ENCODE data around the gene TP73.

Gene TP73

DNA sequence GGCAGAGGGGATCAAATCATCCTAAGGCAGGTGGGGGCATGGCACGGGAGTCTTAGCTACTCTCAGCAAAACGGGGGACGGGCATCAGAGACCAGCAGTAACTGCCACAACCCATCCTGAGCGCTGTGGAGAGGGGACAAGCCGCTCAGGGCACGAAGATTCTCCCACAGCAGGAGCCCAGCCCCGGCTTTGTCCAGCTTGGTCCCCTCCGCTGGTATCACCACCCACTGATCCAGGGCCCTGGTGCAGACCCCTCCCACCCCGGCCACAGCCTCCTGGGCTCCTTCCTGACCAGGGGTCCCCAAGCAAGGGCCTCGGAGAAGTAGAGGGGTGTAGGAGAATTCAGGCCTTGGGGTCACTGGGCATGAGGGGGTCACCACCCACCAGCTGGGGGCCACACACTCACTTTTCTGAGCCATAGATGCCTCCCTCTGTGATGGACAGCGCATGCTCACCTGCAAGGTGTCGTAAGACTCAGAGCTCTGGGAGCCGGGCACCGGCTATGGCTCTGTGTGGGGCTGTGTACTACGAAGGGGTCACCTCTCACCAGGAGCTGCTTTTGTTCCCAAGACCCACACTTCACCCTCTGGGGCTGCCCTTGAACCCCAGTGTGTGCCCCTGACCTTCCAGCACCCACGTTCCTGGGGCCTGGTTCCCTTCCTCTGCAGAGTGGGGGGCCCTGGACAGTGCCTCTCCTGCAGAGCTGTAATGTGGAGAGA is 117.9 kb downstream of the TP73 start:
- Mint-ChIP-seq H3K36me3 (ENCODE audit: low read depth) (no peaks in the 10 kb centered on the region), H3K27ac (no peak overlapping the region), H3K4me1 (ENCODE audit: low read depth) (no peaks in the 10 kb centered on the region), H3K9me3 (no peaks in the 10 kb centered on the region), H3K27me3 (ENCODE audit: low read depth) (no peaks in the 10 kb centered on the region), H3K4me3 (peak overlapping the region; percentile 50)

DNA sequence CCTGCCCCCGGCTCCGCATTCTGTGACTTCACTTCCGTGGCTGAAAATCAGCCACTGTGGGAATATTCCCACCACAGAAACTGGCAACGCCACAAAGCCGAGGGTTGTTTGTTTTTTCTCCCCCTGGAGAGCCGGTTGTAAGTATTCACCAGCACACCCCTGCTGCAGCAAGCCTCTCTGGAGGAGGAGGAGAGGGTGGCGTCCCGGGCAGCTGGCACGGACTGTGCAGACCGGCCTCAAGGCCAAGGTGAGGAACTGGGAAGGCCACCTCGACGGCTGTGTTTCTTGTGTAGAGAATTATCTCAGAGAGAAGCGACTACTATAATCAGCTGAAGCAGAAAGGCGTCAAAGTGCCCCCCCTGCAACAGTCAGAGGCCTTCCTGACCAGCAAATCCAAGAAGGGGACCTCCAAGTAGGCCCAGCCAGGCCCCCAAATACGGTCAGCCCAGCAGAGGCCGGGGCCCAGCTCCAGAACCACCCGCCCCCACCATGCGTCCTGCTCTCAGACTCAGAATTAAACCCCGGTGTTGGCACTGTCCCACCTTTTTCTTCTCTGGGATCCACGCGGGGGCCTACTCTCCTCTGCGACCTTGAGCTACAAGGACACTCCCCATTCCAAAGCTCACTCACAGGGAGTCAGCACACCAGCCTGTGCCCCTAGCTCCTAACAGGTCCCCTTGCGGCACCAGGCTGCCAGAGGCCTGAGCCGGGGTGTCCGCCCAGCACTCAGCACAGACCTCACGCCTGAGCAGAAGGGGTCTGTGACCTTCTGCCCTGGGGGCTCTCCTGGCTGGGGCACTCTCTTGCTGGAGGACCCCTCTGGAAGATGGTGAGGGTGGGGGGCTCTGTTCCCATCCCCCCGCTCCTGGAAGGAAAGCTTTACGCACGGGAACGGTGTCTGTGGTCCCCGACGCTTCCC is 119.1 kb downstream of the TP73 start:
- no peaks in the 10 kb centered on the region for H3K27me3 Mint-ChIP-seq (ENCODE audit: low read depth)
- H3K27ac Mint-ChIP-seq, result no peak overlapping the region
- peak overlapping the region; percentile 50 for H3K4me3 Mint-ChIP-seq
- H3K9me3 Mint-ChIP-seq, result no peaks in the 10 kb centered on the region
- no peaks in the 10 kb centered on the region for H3K36me3 Mint-ChIP-seq (ENCODE audit: low read depth)
- H3K4me1 Mint-ChIP-seq (ENCODE audit: low read depth), result peaks cover 2% of the 10 kb centered on the region

- Mint-ChIP-seq H3K27ac (no peak overlapping the region), H3K9me3 (no peaks in the 10 kb centered on the region), H3K4me3 (peak overlapping the region; percentile 50), H3K36me3 (ENCODE audit: low read depth) (no peaks in the 10 kb centered on the region), H3K4me1 (ENCODE audit: low read depth) (peaks cover 2% of the 10 kb centered on the region), H3K27me3 (ENCODE audit: low read depth) (no peaks in the 10 kb centered on the region)
Measured at GRCh38 chr1:3772027-3772714, 119.9 kb downstream of the TP73 start.

DNA sequence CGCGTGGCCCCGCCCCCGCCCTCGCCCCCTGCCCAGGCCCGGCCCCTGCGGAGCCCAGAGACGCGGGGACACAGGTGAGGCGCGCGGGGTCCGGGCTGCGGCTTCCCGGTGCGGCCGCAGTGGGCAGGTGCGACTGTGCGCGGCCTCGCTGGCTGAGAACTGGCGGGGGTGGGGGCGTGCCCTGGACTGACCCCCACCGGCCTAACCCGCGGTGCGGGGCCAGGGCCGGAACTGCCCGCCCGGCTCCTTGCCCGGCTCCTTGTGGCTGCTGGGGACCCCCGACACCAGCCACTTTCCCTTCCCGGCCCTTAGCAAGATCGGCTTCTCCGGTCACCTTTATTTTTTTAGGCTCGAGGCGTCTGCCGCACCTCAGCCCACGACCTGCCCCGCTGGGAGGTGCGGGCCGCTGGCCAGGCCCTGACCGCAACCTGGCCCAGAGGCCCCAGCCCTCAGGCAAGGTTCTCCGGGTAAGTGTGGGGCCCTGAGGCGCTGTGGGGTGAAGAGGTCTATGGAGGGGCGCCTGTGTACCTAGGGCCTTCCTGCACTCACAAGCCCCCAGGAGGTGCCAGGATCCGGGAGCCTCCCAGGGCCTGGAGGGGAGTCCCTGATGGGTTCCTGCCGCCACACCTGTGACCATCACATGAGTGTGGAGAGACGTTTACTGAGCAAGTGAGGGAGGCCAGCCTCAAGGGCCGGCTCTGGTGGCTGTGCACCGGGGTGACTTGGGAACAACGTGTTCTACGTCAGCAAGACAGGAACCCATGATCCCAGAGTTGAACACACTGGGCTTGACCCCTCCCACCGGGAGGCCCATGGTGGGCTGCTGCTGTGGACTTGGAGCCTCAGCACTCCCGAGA is 120.6 kb downstream of the TP73 start, which contains the start of gene SMIM1:
TSS of gene SMIM1 (plus strand) at position 35 of the 857 bp plus-strand sequence. CDS start 2,625 bp downstream, outside the sequence.
- H3K4me3 Mint-ChIP-seq, result peak within 1 kb of the TSS; percentile 50
- no peaks in the 10 kb centered on the region for H3K36me3 Mint-ChIP-seq (ENCODE audit: low read depth)
- H3K9me3 Mint-ChIP-seq, result no peaks in the 10 kb centered on the region
- H3K27me3 Mint-ChIP-seq (ENCODE audit: low read depth), result no peaks in the 10 kb centered on the region
- H3K27ac Mint-ChIP-seq, result no peak within 1 kb of the TSS
- H3K4me1 Mint-ChIP-seq (ENCODE audit: low read depth), result peaks cover 2% of the 10 kb centered on the region

DNA sequence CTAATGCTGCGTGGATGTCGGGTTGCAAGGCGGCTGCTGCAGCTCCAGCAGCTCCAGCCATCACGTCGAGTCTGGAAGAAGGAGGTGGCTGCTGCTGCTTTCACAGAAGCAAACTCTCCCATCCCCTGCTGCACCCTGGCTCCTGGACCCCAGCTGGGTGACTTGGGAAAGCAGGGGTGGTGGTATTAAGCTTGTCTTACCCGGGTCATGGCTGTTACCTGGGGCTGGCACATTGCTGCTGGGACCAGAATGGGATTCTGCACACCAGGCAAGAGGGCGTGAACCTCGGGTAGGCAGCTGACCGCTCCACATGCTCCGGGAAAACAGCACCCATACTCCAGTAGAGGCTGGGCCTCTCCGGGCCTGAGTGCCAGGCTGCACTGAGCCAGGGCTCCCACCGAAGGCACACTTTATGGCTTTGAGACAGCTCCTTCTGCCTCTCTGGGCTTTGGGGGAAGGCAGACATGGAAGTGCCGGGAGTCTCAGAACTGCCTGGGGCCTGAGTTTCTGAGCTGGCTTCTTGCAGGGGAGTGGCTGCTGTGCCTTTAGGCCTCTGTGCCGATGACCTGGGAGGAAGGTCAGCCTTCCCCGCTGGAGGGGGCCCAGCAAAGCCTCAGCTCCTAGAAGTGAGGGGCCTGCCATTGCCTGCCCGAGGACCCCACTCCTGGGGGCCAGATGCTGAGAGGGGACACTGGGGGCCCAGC is 121.4 kb downstream of the TP73 start:
- H3K36me3 Mint-ChIP-seq (ENCODE audit: low read depth), result no peaks in the 10 kb centered on the region
- no peak overlapping the region for H3K27ac Mint-ChIP-seq
- no peak overlapping the region for H3K4me3 Mint-ChIP-seq
- H3K9me3 Mint-ChIP-seq, result no peaks in the 10 kb centered on the region
- no peaks in the 10 kb centered on the region for H3K27me3 Mint-ChIP-seq (ENCODE audit: low read depth)
- peaks cover 2% of the 10 kb centered on the region for H3K4me1 Mint-ChIP-seq (ENCODE audit: low read depth)

DNA sequence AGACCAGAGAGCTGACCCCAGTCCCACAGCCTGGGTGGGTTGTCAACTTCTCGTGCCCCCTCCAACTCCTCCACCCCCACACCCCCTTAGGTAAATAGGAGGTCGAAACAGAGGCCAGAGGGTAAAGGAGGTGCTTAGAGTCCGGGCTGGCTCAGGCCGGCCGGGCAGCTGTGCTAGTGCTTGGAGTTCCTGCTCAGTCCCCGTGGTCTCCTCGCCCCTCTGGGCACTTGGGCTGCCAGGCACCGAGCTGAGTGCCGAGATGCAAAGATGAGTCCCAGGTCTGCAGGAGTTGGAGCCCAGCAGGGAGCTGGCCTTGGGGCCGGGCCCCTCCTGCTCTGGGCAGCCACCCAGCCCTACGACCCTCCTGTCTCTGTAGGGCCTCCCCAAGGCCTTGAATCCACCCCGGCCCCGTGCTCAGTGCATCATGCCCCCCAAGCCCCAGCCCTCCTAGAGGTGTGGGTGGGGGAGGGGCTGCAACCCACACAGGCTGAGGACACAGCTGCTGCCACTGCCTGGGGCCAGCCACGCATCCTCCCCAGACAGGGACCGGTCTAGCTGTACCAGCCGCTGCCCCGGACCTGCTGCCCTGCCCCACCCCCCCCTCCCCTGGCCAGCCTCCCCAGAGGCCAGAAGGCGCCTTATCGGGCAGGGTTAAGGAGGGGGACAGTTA is 122.1 kb downstream of the TP73 start:
- H3K9me3 Mint-ChIP-seq, result no peaks in the 10 kb centered on the region
- H3K4me3 Mint-ChIP-seq, result no peak overlapping the region
- no peak overlapping the region for H3K27ac Mint-ChIP-seq
- no peaks in the 10 kb centered on the region for H3K36me3 Mint-ChIP-seq (ENCODE audit: low read depth)
- H3K27me3 Mint-ChIP-seq (ENCODE audit: low read depth), result no peaks in the 10 kb centered on the region
- peaks cover 2% of the 10 kb centered on the region for H3K4me1 Mint-ChIP-seq (ENCODE audit: low read depth)

DNA sequence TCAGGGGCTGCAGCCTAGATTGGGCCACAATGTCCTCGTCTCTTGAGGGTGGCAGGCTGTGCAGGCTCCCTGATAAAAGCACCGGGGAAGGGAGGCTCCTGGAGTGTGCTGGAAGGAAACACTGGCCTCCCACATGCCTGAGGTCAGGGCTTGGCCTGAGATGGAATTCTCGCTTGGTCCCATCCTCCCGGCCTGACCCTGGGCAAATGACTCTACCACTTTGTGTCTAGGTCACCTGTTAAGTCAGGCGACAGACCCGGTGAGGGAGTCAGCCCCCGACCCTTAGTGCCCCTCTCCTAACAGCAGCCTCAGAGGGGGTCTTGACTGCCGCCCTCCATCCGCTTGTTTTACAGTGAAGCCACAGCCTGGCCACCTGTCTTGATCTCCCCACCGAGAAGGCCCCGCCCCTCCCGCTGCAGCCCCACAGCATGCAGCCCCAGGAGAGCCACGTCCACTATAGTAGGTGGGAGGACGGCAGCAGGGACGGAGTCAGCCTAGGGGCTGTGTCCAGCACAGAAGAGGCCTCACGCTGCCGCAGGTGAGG is 122.7 kb downstream of the TP73 start:
- peaks cover 2% of the 10 kb centered on the region for H3K4me1 Mint-ChIP-seq (ENCODE audit: low read depth)
- no peaks in the 10 kb centered on the region for H3K9me3 Mint-ChIP-seq
- H3K4me3 Mint-ChIP-seq, result no peak overlapping the region
- peaks cover 5% of the 10 kb centered on the region for H3K36me3 Mint-ChIP-seq (ENCODE audit: low read depth)
- no peaks in the 10 kb centered on the region for H3K27me3 Mint-ChIP-seq (ENCODE audit: low read depth)
- no peak overlapping the region for H3K27ac Mint-ChIP-seq

- peaks cover 2% of the 10 kb centered on the region for H3K4me1 Mint-ChIP-seq (ENCODE audit: low read depth)
- no peaks in the 10 kb centered on the region for H3K27me3 Mint-ChIP-seq (ENCODE audit: low read depth)
- no peaks in the 10 kb centered on the region for H3K9me3 Mint-ChIP-seq
- peaks cover 11% of the 10 kb centered on the region for H3K36me3 Mint-ChIP-seq (ENCODE audit: low read depth)
- H3K4me3 Mint-ChIP-seq, result no peak overlapping the region
- H3K27ac Mint-ChIP-seq, result no peak overlapping the region
Measured at GRCh38 chr1:3775490-3776230, 123.3 kb downstream of the TP73 start.

GRCh38 chr1:3776231-3776961 is 124.1 kb downstream of the TP73 start:
- no peak overlapping the region for H3K4me3 Mint-ChIP-seq
- no peak overlapping the region for H3K27ac Mint-ChIP-seq
- H3K36me3 Mint-ChIP-seq (ENCODE audit: low read depth), result peaks cover 14% of the 10 kb centered on the region

DNA sequence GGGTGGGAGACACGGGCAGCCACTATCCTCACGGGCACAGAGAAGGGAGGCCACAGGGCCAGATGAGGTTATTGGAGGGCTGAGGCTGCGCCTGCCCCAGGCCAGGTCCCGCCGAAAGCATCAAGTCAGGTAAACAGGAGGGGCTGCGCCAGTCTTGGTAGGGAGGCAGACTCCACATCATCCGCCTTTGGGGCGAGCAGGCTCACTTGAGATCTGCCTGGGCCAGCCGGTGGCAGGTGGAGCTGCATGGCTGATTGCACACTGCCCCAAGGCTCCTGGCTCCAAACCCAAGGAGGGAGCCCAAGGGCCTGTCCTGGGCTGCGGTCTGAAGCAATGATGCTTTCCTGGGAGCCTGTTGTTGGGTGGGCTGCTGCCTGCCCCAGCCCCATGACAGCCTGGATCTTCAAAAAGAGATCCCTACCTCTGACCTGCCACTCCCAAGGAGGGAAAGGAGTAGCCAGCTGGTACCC is 124.8 kb downstream of the TP73 start:
- Mint-ChIP-seq H3K27ac (no peak overlapping the region), H3K36me3 (ENCODE audit: low read depth) (peaks cover 14% of the 10 kb centered on the region), H3K27me3 (ENCODE audit: low read depth) (no peaks in the 10 kb centered on the region), H3K4me1 (ENCODE audit: low read depth) (peaks cover 2% of the 10 kb centered on the region), H3K9me3 (no peaks in the 10 kb centered on the region), H3K4me3 (no peak overlapping the region)

More at GRCh38 chr1:3776231-3776961, 124.1 kb downstream of the TP73 start:
- H3K4me1 Mint-ChIP-seq (ENCODE audit: low read depth), result peaks cover 2% of the 10 kb centered on the region
- H3K9me3 Mint-ChIP-seq, result no peaks in the 10 kb centered on the region
- H3K27me3 Mint-ChIP-seq (ENCODE audit: low read depth), result no peaks in the 10 kb centered on the region

GRCh38 chr1:3777647-3778589 is 125.6 kb downstream of the TP73 start:
- no peak overlapping the region for H3K27ac Mint-ChIP-seq
- no peak overlapping the region for H3K4me3 Mint-ChIP-seq
- no peaks in the 10 kb centered on the region for H3K9me3 Mint-ChIP-seq
- no peaks in the 10 kb centered on the region for H3K27me3 Mint-ChIP-seq (ENCODE audit: low read depth)
- peaks cover 2% of the 10 kb centered on the region for H3K4me1 Mint-ChIP-seq (ENCODE audit: low read depth)
- peaks cover 18% of the 10 kb centered on the region for H3K36me3 Mint-ChIP-seq (ENCODE audit: low read depth)

Data from T-helper 1 cell treated with Interleukin-12 subunit alpha and Interleukin-12 subunit beta and Interleukin-4 antibody, amounts not matched to agents 30 μg/mL and 1 μg/mL, for 36 hours (primary cell).